ENCODE measurements around the gene SPINK9.
"Not testable (repeated sequence)": the region's sequence is repeated elsewhere in the genome, so short reads cannot be mapped to it uniquely, and the experiment has no call there.

The SPINK9 gene

GRCh38 chr5:148335259-148335658 is at the start of gene SPINK9:
Gene SPINK9 (plus strand): TSS chr5:148335559. CDS start chr5:148335614, 55 bp downstream.
- Mint-ChIP-seq H3K36me3 (peaks cover 4% of the 10 kb centered on the region), H3K4me1 (no peaks in the 10 kb centered on the region), H3K9me3 (peaks cover 11% of the 10 kb centered on the region), H3K27ac (no peak within 1 kb of the TSS), H3K4me3 (no peak within 1 kb of the TSS), H3K27me3 (no peaks in the 10 kb centered on the region)

- H3K4me1 Mint-ChIP-seq = no peaks in the 10 kb centered on the region
- no peak overlapping the region for H3K27ac Mint-ChIP-seq
- H3K9me3 Mint-ChIP-seq = no peaks in the 10 kb centered on the region
- no peaks in the 10 kb centered on the region for H3K36me3 Mint-ChIP-seq
- H3K27me3 Mint-ChIP-seq = no peaks in the 10 kb centered on the region
- H3K4me3 Mint-ChIP-seq = no peak overlapping the region
Measured at GRCh38 chr5:148290271-148291195, 44.8 kb upstream of the SPINK9 start.

GRCh38 chr5:148297731-148298130 is 37.6 kb upstream of the SPINK9 start:
- Mint-ChIP-seq H3K4me1 (no peaks in the 10 kb centered on the region), H3K4me3 (no peak overlapping the region), H3K9me3 (no peaks in the 10 kb centered on the region), H3K27ac (no peak overlapping the region), H3K36me3 (no peaks in the 10 kb centered on the region), H3K27me3 (no peaks in the 10 kb centered on the region)

- no peaks in the 10 kb centered on the region for H3K36me3 Mint-ChIP-seq
Measured at GRCh38 chr5:148306446-148306845, 28.9 kb upstream of the SPINK9 start.

GRCh38 chr5:148309019-148309418 is 26.3 kb upstream of the SPINK9 start:
- Mint-ChIP-seq H3K9me3 (peaks cover 11% of the 10 kb centered on the region), H3K4me3 (no peak overlapping the region), H3K27ac (no peak overlapping the region), H3K36me3 (no peaks in the 10 kb centered on the region), H3K27me3 (peaks cover 3% of the 10 kb centered on the region), H3K4me1 (no peaks in the 10 kb centered on the region)

More at GRCh38 chr5:148306446-148306845, 28.9 kb upstream of the SPINK9 start:
- Mint-ChIP-seq H3K4me3 (no peak overlapping the region), H3K4me1 (no peaks in the 10 kb centered on the region), H3K9me3 (peaks cover 11% of the 10 kb centered on the region), H3K27ac (no peak overlapping the region), H3K27me3 (peaks cover 3% of the 10 kb centered on the region)

- H3K9me3 Mint-ChIP-seq = peaks cover 11% of the 10 kb centered on the region
- H3K4me3 Mint-ChIP-seq = no peak overlapping the region
- H3K4me1 Mint-ChIP-seq = no peaks in the 10 kb centered on the region
- no peaks in the 10 kb centered on the region for H3K36me3 Mint-ChIP-seq
- H3K27me3 Mint-ChIP-seq = peaks cover 3% of the 10 kb centered on the region
- no peak overlapping the region for H3K27ac Mint-ChIP-seq
Measured at GRCh38 chr5:148309746-148310145, 25.6 kb upstream of the SPINK9 start.

- H3K9me3 Mint-ChIP-seq = peaks cover 11% of the 10 kb centered on the region
- no peaks in the 10 kb centered on the region for H3K4me1 Mint-ChIP-seq
- no peak overlapping the region for H3K4me3 Mint-ChIP-seq
- no peak overlapping the region for H3K27ac Mint-ChIP-seq
- H3K36me3 Mint-ChIP-seq = no peaks in the 10 kb centered on the region
- H3K27me3 Mint-ChIP-seq = peaks cover 3% of the 10 kb centered on the region
Measured at GRCh38 chr5:148311484-148311883, 23.9 kb upstream of the SPINK9 start.

GRCh38 chr5:148312153-148312552 is 23.2 kb upstream of the SPINK9 start, which contains the start of gene SPINK7:
Gene SPINK7 (plus strand): TSS chr5:148312423. CDS start chr5:148312484, 61 bp downstream.
- Mint-ChIP-seq H3K36me3 (no peaks in the 10 kb centered on the region), H3K9me3 (peaks cover 11% of the 10 kb centered on the region), H3K27ac (no peak within 1 kb of the TSS), H3K4me1 (no peaks in the 10 kb centered on the region), H3K27me3 (peaks cover 3% of the 10 kb centered on the region), H3K4me3 (no peak within 1 kb of the TSS)

GRCh38 chr5:148314187-148314586 is 21.2 kb upstream of the SPINK9 start:
- Mint-ChIP-seq H3K36me3 (no peaks in the 10 kb centered on the region), H3K27me3 (no peaks in the 10 kb centered on the region), H3K9me3 (peaks cover 6% of the 10 kb centered on the region), H3K4me3 (no peak overlapping the region), H3K4me1 (no peaks in the 10 kb centered on the region), H3K27ac (no peak overlapping the region)

GRCh38 chr5:148314731-148315130 is 20.6 kb upstream of the SPINK9 start:
- H3K27ac Mint-ChIP-seq = no peak overlapping the region
- peaks cover under 1% of the 10 kb centered on the region for H3K9me3 Mint-ChIP-seq
- H3K36me3 Mint-ChIP-seq = no peaks in the 10 kb centered on the region
- peaks cover 2% of the 10 kb centered on the region for H3K4me1 Mint-ChIP-seq
- H3K4me3 Mint-ChIP-seq = no peak overlapping the region
- no peaks in the 10 kb centered on the region for H3K27me3 Mint-ChIP-seq

- H3K36me3 Mint-ChIP-seq, H3K27ac Mint-ChIP-seq, H3K27me3 Mint-ChIP-seq, H3K4me1 Mint-ChIP-seq, H3K9me3 Mint-ChIP-seq: not testable (repeated sequence)
- H3K4me3 Mint-ChIP-seq = peak overlapping the region; percentile 84
Measured at GRCh38 chr5:148320011-148320963, 15.1 kb upstream of the SPINK9 start.

GRCh38 chr5:148333262-148333849 is 2.0 kb upstream of the SPINK9 start:
- Mint-ChIP-seq H3K27me3 (no peaks in the 10 kb centered on the region), H3K4me3 (no peak overlapping the region), H3K36me3 (peaks cover 11% of the 10 kb centered on the region), H3K27ac (no peak overlapping the region), H3K9me3 (peaks cover 17% of the 10 kb centered on the region), H3K4me1 (no peaks in the 10 kb centered on the region)

GRCh38 chr5:148336704-148337435 is 1.5 kb downstream of the SPINK9 start:
- Mint-ChIP-seq H3K9me3 (peaks cover 5% of the 10 kb centered on the region), H3K27ac (no peak overlapping the region), H3K4me3 (no peak overlapping the region), H3K36me3 (no peaks in the 10 kb centered on the region), H3K4me1 (no peaks in the 10 kb centered on the region), H3K27me3 (no peaks in the 10 kb centered on the region)

- no peaks in the 10 kb centered on the region for H3K9me3 Mint-ChIP-seq
- no peaks in the 10 kb centered on the region for H3K4me1 Mint-ChIP-seq
- no peak overlapping the region for H3K4me3 Mint-ChIP-seq
- H3K36me3 Mint-ChIP-seq = no peaks in the 10 kb centered on the region
- H3K27ac Mint-ChIP-seq = no peak overlapping the region
- H3K27me3 Mint-ChIP-seq = no peaks in the 10 kb centered on the region
Measured at GRCh38 chr5:148342371-148343045, 7.1 kb downstream of the SPINK9 start.
